Mesodermal cell (in vitro differentiated cells): ENCODE results near the gene LAT.
"Not testable (repeated sequence)": the region's sequence is repeated elsewhere in the genome, so short reads cannot be mapped to it uniquely, and the experiment has no call there.

Experiments
- H3K27ac ChIP-seq: 2 replicates; pipeline ENCODE4 v1.7.0; 2013; ENCODE audit warnings: mild to moderate bottlenecking, low read depth, low read length, moderate library complexity; ENCODE audit not compliant: severe bottlenecking
- H3K36me3 ChIP-seq: 2 replicates; pipeline ENCODE4 v1.7.1; 2013; ENCODE audit warnings: mild to moderate bottlenecking, low read length, moderate library complexity; ENCODE audit not compliant: control insufficient read depth, insufficient read depth
- H3K4me1 ChIP-seq: one replicate; pipeline ENCODE4 v1.7.1; 2013; ENCODE audit warnings: mild to moderate bottlenecking, low read length; ENCODE audit not compliant: insufficient read depth, control insufficient read depth, poor library complexity, severe bottlenecking
- H3K4me3 ChIP-seq: 2 replicates; pipeline ENCODE4 v1.7.0; 2013; ENCODE audit warnings: low read length, control low read depth, mild to moderate bottlenecking; ENCODE audit not compliant: insufficient read depth, poor library complexity, severe bottlenecking; ENCODE audit errors: extremely low read depth
- H3K9me3 ChIP-seq: 2 replicates; pipeline ENCODE4 v1.7.1; 2013; ENCODE audit warnings: mild to moderate bottlenecking, low read length, moderate library complexity; ENCODE audit not compliant: control insufficient read depth
- WGBS, 2 experiments: methylation state at CpG; one replicate each; pipeline ENCODE4 v1.1.5; 2013; ENCODE audit warnings: missing lambda C conversion rate in 2 of 2; ENCODE audit not compliant: insufficient coverage in 2 of 2; 5-methylcytosine and 5-hydroxymethylcytosine counted together

Gene LAT

GRCh38 chr16:28986492-28986891, 1.6 kb downstream of the LAT start:
- H3K36me3 ChIP-seq, result peaks cover 54% of the 10 kb centered on the region
- H3K27ac ChIP-seq, result no peak overlapping the region
- 99 to 100% methylated on average over 2 to 12 of the region's 13 CpGs for WGBS, 2 experiments
- H3K4me1 ChIP-seq, result no peaks in the 10 kb centered on the region
- no peaks in the 10 kb centered on the region for H3K9me3 ChIP-seq
- H3K4me3 ChIP-seq, result no peak overlapping the region

GRCh38 chr16:28987170-28987853, 2.5 kb downstream of the LAT start:
- WGBS, 2 experiments, result 86 to 94% methylated on average over 3 to 4 of the region's 4 CpGs
- H3K4me1 ChIP-seq, result no peaks in the 10 kb centered on the region

GRCh38 chr16:28989363-28989762, 4.5 kb downstream of the LAT start:
- Histone ChIP-seq H3K36me3 (peaks cover 27% of the 10 kb centered on the region), H3K9me3 (no peaks in the 10 kb centered on the region), H3K4me1 (no peaks in the 10 kb centered on the region), H3K27ac (no peak overlapping the region), H3K4me3 (no peak overlapping the region)
- 88 to 97% methylated on average over 12 to 14 of the region's 14 CpGs for WGBS, 2 experiments

More at GRCh38 chr16:28987170-28987853, 2.5 kb downstream of the LAT start:
- H3K9me3 ChIP-seq, result no peaks in the 10 kb centered on the region
- H3K27ac ChIP-seq, result no peak overlapping the region
- no peak overlapping the region for H3K4me3 ChIP-seq
- H3K36me3 ChIP-seq, result peaks cover 46% of the 10 kb centered on the region

- H3K36me3 ChIP-seq, result peaks cover 22% of the 10 kb centered on the region
- no peak overlapping the region for H3K27ac ChIP-seq
- 90 to 100% methylated on average over 5 to 9 of the region's 11 CpGs for WGBS, 2 experiments
- no peak overlapping the region for H3K4me3 ChIP-seq
- H3K4me1 ChIP-seq, result no peaks in the 10 kb centered on the region
- no peaks in the 10 kb centered on the region for H3K9me3 ChIP-seq
These were observed 5.7 kb downstream of the LAT start for GRCh38 chr16:28990375-28991040.

GRCh38 chr16:28991687-28992086, 6.8 kb downstream of the LAT start:
- Histone ChIP-seq H3K36me3 (peaks cover 11% of the 10 kb centered on the region), H3K4me1 (no peaks in the 10 kb centered on the region), H3K4me3 (no peak overlapping the region), H3K27ac (no peak overlapping the region), H3K9me3 (no peaks in the 10 kb centered on the region)
- 89 to 91% methylated on average over 8 of the region's 8 CpGs for WGBS, 2 experiments

- H3K27ac ChIP-seq, result no peak overlapping the region
- WGBS, 2 experiments, result 90 to 93% methylated on average over 5 of the region's 10 CpGs
- no peaks in the 10 kb centered on the region for H3K4me1 ChIP-seq
- no peak overlapping the region for H3K4me3 ChIP-seq
- H3K9me3 ChIP-seq, result no peaks in the 10 kb centered on the region
- H3K36me3 ChIP-seq, result peaks cover 3% of the 10 kb centered on the region
These were observed 7.6 kb downstream of the LAT start for GRCh38 chr16:28992496-28992895.

- Histone ChIP-seq H3K36me3 (no peaks in the 10 kb centered on the region), H3K9me3 (no peaks in the 10 kb centered on the region), H3K4me3 (no peak overlapping the region), H3K4me1 (no peaks in the 10 kb centered on the region), H3K27ac (no peak overlapping the region)
- WGBS, 2 experiments, result 80% methylated on average over 1 to 3 of the region's 3 CpGs
These were observed 14.0 kb downstream of the LAT start for GRCh38 chr16:28998837-28999236.

GRCh38 chr16:28999577-28999976, 14.7 kb downstream of the LAT start:
- Histone ChIP-seq H3K9me3 (no peaks in the 10 kb centered on the region), H3K27ac (no peak overlapping the region), H3K4me1 (no peaks in the 10 kb centered on the region), H3K36me3 (no peaks in the 10 kb centered on the region), H3K4me3 (no peak overlapping the region)
- 71 to 73% methylated on average over 4 of the region's 4 CpGs for WGBS, 2 experiments

- no peaks in the 10 kb centered on the region for H3K36me3 ChIP-seq
- 100% methylated on average over 1 of the region's 2 CpGs; no CpG with 5 or more reads in 1 of the 2 experiments for WGBS, 2 experiments
- H3K9me3 ChIP-seq, result no peaks in the 10 kb centered on the region
- H3K27ac ChIP-seq, result no peak overlapping the region
- H3K4me1 ChIP-seq, result no peaks in the 10 kb centered on the region
- H3K4me3 ChIP-seq, result no peak overlapping the region
These were observed 15.2 kb downstream of the LAT start for GRCh38 chr16:29000019-29000418.

GRCh38 chr16:29004496-29005139, 19.8 kb downstream of the LAT start:
- H3K4me3 ChIP-seq, H3K9me3 ChIP-seq, H3K36me3 ChIP-seq, H3K27ac ChIP-seq, H3K4me1 ChIP-seq: not testable (repeated sequence)
- 76 to 79% methylated on average over 7 to 8 of the region's 9 CpGs for WGBS, 2 experiments
